HG03575 (cell line): ENCODE results near the gene PSMC3.

ENCODE experiments used
- ATAC-seq: cut with Tn5 transposase; IDR thresholded peaks from one replicate; pipeline ENCODE4 v1.9.1; 2021; ENCODE audit not compliant: unreplicated experiment, insufficient number of reproducible peaks, low FRiP score; ENCODE audit errors: extremely low read depth

The PSMC3 gene

GRCh38 chr11:47415949-47416472 is 10.2 kb downstream of the PSMC3 start:
- no peak for ATAC-seq

GRCh38 chr11:47415091-47415854 is 11.0 kb downstream of the PSMC3 start:
- no peak for ATAC-seq

- ATAC-seq, result no peak
These were observed 11.6 kb downstream of the PSMC3 start for GRCh38 chr11:47414685-47415070.

- ATAC-seq, result no peak
These were observed 12.1 kb downstream of the PSMC3 start for GRCh38 chr11:47413908-47414684.

- no peak for ATAC-seq
These were observed 12.9 kb downstream of the PSMC3 start for GRCh38 chr11:47413351-47413750.

GRCh38 chr11:47411884-47412746 is 14.1 kb downstream of the PSMC3 start:
- no peak for ATAC-seq

- no peak for ATAC-seq
These were observed 15.6 kb downstream of the PSMC3 start for GRCh38 chr11:47410370-47411264.

- no peak for ATAC-seq
These were observed 16.5 kb downstream of the PSMC3 start for GRCh38 chr11:47409440-47410369.

GRCh38 chr11:47408598-47409439 is 17.4 kb downstream of the PSMC3 start:
- ATAC-seq, result no peak

GRCh38 chr11:47407746-47408590 is 18.3 kb downstream of the PSMC3 start, which contains the start of gene SLC39A13:
SLC39A13 (plus strand) TSS chr11:47408590; CDS start chr11:47410095, 1,505 bp downstream.
- peak; percentile 54 for ATAC-seq

- ATAC-seq, result no peak
These were observed 19.1 kb downstream of the PSMC3 start for GRCh38 chr11:47406896-47407745.

- no peak for ATAC-seq
These were observed 22.7 kb downstream of the PSMC3 start for GRCh38 chr11:47403571-47403970.

- no peak for ATAC-seq
These were observed 23.1 kb downstream of the PSMC3 start for GRCh38 chr11:47403135-47403534.

- ATAC-seq, result peak; percentile 71
These were observed 25.4 kb downstream of the PSMC3 start for GRCh38 chr11:47400768-47401279.
